GM18517 (cell line): Measurements from ENCODE around the gene AFP.

Experiments
- ATAC-seq: cut with Tn5 transposase; IDR thresholded peaks from one replicate; pipeline ENCODE4 v1.9.1; 2021; ENCODE audit warnings: mild to moderate bottlenecking, moderate library complexity; ENCODE audit not compliant: unreplicated experiment

Gene AFP

DNA sequence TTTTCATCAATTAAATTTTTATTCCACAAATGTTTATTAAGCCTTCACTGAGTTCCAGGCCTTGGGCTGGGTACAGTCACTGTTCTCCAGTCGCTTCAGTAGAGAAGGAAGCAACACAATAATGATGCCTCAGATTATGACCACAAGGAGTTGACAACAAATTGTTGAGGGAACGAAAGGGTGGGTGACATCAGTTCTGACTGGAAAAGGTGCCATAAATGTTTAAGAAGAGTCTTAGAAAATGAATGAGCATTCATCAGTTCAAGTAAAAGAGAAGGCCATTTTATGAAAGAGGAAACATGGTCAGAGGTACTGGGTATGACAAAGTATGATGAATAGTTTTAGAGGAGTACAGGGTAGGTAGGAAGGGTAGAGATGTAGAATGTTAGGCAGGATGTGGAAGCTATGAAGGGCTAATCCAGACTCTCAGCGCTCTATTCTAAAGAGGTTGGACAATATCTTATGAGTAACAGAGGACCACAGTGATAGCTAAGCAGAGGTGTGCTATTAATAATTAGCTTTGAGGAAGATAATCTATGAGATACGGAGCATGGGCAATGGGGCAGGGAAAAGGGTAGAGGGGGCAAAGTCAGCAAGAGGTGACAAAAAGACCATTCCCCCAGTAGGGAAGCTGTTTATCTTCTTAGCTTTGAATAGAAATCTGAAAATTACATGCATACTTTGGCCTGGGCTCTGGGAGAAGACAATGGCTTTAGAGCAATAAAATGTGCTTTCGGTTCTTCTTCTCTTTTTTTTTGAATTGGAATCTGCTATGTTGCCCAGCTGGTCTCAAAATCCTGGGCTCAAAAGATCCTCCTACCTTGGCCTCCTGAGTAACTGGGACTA lies 20.4 kb downstream of the AFP start:
- no peak for ATAC-seq

- no peak for ATAC-seq
Measured at GRCh38 chr4:73458184-73459047, 22.4 kb downstream of the AFP start.

GRCh38 chr4:73459048-73459421 lies 23.0 kb downstream of the AFP start:
- no peak for ATAC-seq

- ATAC-seq, result no peak
Measured at GRCh38 chr4:73460913-73461522, 25.0 kb downstream of the AFP start.

- ATAC-seq, result no peak
Measured at GRCh38 chr4:73468170-73468569, 32.1 kb downstream of the AFP start.

DNA sequence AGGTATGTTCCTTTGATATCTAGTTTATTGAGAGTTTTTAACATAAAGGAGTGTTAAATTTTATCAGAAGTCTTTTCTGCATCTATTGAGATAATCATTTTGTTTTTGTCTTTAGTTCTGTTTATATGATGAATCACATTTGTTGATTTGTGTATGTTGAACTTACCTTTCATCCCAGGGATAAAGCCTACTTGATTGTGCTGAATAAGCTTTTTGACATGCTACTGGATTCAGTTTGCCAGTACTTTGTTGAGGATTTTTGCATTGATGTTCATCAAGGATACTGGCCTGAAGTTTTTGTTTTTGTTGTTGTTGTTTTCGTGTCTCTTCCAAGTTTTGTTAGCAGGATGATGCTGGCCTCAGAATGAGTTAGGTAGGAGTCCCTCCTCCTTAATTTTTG lies 34.7 kb downstream of the AFP start:
- ATAC-seq, result no peak

GRCh38 chr4:73477176-73477575 lies 41.2 kb downstream of the AFP start:
- no peak for ATAC-seq

DNA sequence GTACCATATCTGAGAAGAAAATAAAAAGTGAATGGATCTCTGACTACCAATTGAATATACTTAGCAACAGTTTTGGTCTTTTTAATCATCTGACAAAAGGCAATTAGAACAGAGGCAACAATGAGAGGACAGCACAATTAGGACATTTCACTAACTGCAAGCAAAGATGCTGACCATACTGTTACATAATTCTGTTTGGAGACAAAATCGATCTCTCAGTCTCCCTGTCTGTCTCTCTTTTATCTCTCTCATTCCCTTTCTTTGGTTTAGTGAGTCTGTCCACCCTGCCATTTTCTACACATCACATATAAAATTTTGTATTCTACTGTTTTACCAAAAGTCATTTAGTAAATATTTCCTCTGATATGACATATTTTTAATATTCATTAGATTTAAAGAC lies 43.3 kb downstream of the AFP start:
- ATAC-seq, result no peak

DNA sequence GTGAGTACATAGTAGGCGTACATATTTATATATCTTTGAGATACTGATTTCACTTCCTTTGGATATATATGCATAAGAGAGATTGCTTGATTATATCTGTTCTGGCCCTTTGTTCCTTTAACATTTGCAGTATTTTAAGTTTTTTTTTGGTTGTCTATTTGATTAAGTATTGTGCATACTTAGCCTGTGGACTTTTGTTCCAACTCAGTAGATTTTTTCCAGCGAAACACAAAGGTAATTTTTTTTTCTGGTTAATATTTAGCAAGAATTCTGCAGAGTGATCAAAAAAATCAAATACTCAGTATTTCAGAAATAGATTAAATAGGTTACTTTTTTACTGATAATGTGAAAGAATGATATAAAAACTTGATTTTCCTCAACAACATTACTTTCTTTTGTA lies 45.3 kb downstream of the AFP start, which contains the start of gene AFM:
Gene AFM (plus strand): TSS at position 388 of the 400 bp plus-strand sequence. CDS start 31 bp downstream, outside the sequence.
- no peak for ATAC-seq

GRCh38 chr4:73485085-73485484 lies 49.1 kb downstream of the AFP start:
- no peak for ATAC-seq

GRCh38 chr4:73485596-73485995 lies 49.6 kb downstream of the AFP start:
- no peak for ATAC-seq

DNA sequence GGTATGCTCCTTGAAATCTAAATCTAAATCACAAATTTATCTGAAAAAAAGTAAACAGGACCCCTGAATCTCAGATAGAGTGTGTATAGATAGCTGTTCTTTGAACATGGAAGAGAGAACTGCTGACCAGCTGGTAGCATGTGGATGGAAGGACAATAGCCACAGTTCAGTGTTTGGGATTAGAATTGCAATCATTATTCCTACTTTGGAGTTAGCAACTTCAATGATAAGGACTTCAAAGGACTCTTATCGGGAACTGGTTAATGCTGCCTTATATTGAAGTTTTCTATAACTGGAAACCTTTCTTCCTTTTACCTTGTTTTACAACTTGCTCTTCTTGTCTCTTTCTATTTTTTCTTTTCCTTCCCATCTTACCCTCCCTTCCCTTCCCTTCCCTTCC lies 50.5 kb downstream of the AFP start:
- ATAC-seq, result no peak

- ATAC-seq, result no peak
Measured at GRCh38 chr4:73487233-73487632, 51.2 kb downstream of the AFP start.

GRCh38 chr4:73499996-73500765 lies 64.2 kb downstream of the AFP start:
- ATAC-seq, result no peak

- no peak for ATAC-seq
Measured at GRCh38 chr4:73501664-73502265, 65.7 kb downstream of the AFP start.

DNA sequence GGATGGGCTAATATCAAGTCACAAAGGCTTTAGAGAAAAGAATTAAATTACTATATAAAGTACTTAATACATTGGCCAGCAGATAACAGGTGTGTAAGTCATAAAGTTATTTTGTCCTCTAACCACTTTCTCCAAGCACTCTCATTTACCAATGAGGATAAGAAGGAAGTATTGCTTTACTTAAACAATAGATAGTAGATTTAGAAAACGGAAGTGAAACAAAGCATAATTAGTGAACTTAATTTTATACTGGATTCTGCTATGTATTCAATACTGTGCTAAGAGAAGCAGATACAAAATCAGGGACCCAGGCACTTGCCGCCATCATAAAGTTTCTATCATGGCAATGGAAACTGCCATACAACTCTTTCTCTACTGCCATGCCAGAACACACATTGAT lies 69.5 kb downstream of the AFP start:
- ATAC-seq, result no peak
